ENCODE measurements around the gene AKR1D1. TPM values are rescaled to one million over a fixed set of nuclear protein-coding genes. Genes with fewer than 3 reads are reported as not detected.
"Not testable (repeated sequence)": the region's sequence is repeated elsewhere in the genome, so short reads cannot be mapped to it uniquely, and the experiment has no call there.

AKR1D1 gene
- total and polyA plus RNA-seq, 3 donors from 2014 or later, result 0.87 to 6.9 (median 1.3) TPM

DNA sequence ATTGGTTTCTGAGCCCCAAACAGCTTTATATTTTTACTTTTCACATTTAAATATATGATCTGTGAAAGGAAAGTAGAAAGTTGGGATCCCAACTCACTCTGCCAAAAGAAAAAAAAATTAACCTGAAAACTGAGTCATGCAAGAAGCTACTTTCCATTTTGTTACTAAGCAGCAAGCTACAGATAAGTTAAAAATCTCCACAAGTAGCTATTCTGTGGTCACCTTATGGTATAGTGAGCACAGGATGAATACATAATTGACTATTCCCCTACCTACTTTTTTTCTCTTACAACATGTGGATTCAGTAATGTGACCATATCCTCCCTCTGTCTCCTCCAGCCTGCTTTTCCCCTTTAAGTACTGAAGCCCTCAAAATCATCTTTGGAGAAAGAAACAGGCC lies 44.1 kb upstream of the AKR1D1 start:
- Histone ChIP-seq H3K9me3 (no peaks in the 10 kb centered on the region), H3K4me3 (no peak overlapping the region), H3K4me1 (no peaks in the 10 kb centered on the region), H3K36me3 (ENCODE audit: low read depth, missing control alignments) (no peaks in the 10 kb centered on the region), H3K27ac (no peak overlapping the region), H3K27me3 (no peaks in the 10 kb centered on the region)
- no peak for DNase-seq
- intact Hi-C loops (cut with DNase I; ENCODE audit: low total_unique reads), result no loop called here
- no peak for TF ChIP-seq POLR2A (IDR thresholded peaks at IDR 0.05)

DNA sequence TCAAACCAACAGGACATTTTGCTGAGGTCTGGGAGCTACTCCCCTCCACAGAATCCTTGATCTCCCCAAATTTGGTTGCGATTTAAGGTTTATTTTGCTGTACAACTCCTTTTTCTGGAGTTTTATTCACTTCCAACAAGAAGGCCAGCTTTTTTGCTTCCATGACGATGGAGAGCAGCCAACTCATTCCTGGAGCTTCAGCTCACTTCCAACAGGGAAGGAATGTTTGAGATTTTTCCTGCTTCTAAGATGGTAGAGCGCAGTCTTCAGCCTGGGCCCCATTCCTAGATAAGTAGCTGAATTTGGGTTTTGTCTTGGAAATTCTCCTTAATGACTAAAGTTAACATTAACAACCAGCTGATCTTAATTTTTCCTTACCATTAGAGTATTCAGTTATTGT lies 43.5 kb upstream of the AKR1D1 start:
- DNase-seq, result no peak
- intact Hi-C loops (cut with DNase I; ENCODE audit: low total_unique reads), result no loop called here
- 74 to 83% methylated on average over 3 of the region's 3 CpGs for WGBS, 2 donors
- Histone ChIP-seq H3K36me3 (ENCODE audit: low read depth, missing control alignments) (no peaks in the 10 kb centered on the region), H3K4me1 (no peaks in the 10 kb centered on the region), H3K27ac (no peak overlapping the region), H3K27me3 (no peaks in the 10 kb centered on the region), H3K9me3 (no peaks in the 10 kb centered on the region), H3K4me3 (no peak overlapping the region)
- TF ChIP-seq POLR2A (IDR thresholded peaks at IDR 0.05), result no peak
- TF ChIP-seq, protein P1, sequence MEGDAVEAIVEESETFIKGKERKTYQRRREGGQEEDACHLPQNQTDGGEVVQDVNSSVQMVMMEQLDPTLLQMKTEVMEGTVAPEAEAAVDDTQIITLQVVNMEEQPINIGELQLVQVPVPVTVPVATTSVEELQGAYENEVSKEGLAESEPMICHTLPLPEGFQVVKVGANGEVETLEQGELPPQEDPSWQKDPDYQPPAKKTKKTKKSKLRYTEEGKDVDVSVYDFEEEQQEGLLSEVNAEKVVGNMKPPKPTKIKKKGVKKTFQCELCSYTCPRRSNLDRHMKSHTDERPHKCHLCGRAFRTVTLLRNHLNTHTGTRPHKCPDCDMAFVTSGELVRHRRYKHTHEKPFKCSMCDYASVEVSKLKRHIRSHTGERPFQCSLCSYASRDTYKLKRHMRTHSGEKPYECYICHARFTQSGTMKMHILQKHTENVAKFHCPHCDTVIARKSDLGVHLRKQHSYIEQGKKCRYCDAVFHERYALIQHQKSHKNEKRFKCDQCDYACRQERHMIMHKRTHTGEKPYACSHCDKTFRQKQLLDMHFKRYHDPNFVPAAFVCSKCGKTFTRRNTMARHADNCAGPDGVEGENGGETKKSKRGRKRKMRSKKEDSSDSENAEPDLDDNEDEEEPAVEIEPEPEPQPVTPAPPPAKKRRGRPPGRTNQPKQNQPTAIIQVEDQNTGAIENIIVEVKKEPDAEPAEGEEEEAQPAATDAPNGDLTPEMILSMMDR (IDR thresholded peaks at IDR 0.05), result no peak

DNA sequence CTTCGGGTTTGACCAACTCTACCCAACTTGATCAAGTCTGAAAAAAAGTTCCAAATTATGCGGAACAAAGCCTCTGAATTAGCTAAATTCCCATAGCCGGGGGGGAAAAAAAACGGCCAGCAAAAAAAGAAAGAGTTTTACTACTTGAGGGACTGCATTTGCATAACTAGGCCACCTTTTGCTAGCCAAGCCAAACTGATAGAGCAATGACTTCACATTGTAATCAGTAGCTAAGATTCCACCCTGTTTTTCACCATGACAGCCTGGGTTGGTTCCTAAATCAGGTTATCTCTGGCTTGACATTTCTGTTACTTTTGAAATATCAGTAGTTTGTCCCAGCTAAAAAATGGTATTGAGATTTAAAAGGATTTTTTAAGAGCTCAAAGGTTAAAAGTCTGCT lies 43.0 kb upstream of the AKR1D1 start:
- 85 to 86% methylated on average over 4 of the region's 4 CpGs for WGBS, 2 donors
- intact Hi-C loops (cut with DNase I; ENCODE audit: low total_unique reads), result no loop called here

DNA sequence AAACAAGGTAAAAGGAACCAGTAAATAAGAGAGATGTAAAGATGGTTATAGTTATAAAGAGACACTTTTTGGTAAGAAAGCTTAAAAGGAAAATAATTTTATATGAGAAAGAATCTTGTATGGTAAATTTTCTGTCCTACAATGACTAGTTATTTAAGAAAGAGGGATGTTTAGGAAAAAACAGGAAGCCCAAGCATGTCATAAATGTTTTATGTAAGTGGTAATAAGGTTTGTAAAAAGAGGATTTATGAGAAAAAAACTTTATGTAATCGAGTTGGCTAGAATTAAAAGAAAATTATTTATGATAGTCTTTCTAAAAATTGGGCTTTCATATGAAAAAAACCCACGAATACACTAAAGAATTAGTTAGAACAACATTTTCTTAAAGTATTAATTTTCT lies 40.1 kb upstream of the AKR1D1 start:
- intact Hi-C loops (cut with DNase I; ENCODE audit: low total_unique reads), result no loop called here
- 64 to 69% methylated on average over 2 of the region's 2 CpGs for WGBS, 2 donors
- Histone ChIP-seq H3K27ac (no peak overlapping the region), H3K9me3 (no peaks in the 10 kb centered on the region), H3K4me3 (no peak overlapping the region), H3K36me3 (ENCODE audit: low read depth, missing control alignments) (no peaks in the 10 kb centered on the region), H3K4me1 (no peaks in the 10 kb centered on the region), H3K27me3 (no peaks in the 10 kb centered on the region)
- DNase-seq, result no peak
- TF ChIP-seq POLR2A (IDR thresholded peaks at IDR 0.05), result no peak
- TF ChIP-seq, protein P1 (IDR thresholded peaks at IDR 0.05), result no peak

More for the DNA sequence above, 43.0 kb upstream of the AKR1D1 start:
- Histone ChIP-seq H3K36me3 (ENCODE audit: low read depth, missing control alignments) (no peaks in the 10 kb centered on the region), H3K27ac (no peak overlapping the region), H3K4me3 (no peak overlapping the region), H3K9me3 (no peaks in the 10 kb centered on the region), H3K27me3 (no peaks in the 10 kb centered on the region), H3K4me1 (no peaks in the 10 kb centered on the region)
- TF ChIP-seq POLR2A (IDR thresholded peaks at IDR 0.05), result no peak
- TF ChIP-seq, protein P1 (IDR thresholded peaks at IDR 0.05), result no peak
- no peak for DNase-seq

DNA sequence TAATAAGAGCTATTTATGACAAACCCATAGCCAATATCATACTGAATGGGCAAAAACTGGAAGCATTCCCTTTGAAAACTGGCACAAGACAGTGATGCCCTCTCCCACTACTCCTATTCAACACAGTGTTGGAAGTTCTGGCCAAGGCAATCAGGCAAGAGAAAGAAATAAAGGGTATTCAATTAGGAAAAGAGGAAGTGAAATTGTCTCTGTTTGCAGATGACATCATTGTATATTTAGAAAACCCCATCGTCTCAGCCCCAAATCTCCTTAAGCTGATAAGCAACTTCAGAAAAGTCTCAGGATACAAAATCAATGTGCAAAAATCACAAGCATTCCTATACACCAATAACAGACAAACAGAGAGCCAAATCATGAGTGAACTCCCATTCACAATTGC lies 36.2 kb upstream of the AKR1D1 start:
- DNase-seq; H3K36me3 ChIP-seq (ENCODE audit: low read depth, missing control alignments); intact Hi-C loops (cut with DNase I; ENCODE audit: low total_unique reads); H3K9me3 ChIP-seq; H3K4me1 ChIP-seq; H3K27ac ChIP-seq; H3K27me3 ChIP-seq; H3K4me3 ChIP-seq: not testable (repeated sequence)
- 74 to 86% methylated on average over 1 of the region's 1 CpG for WGBS, 2 donors

DNA sequence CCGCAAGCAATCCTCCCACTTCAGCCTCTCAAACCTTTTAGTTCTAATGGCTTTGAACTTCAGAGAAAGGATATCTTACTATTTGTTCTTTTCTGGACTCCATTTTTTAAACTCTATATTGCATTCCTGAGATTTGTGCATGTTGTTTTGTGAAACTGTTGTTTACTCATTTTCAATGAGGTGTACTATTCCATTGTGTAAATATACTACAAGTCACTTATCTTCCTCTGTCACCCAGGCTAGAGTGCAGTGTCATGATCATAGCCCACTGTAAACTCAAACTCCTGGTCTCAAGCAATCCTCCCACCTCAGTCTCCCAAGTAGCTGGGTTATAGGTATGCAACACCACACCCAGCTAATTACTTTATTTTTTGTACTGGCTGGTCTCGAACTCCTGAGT lies 31.4 kb upstream of the AKR1D1 start:
- H3K27ac ChIP-seq, result no peak overlapping the region
- no peaks in the 10 kb centered on the region for H3K36me3 ChIP-seq (ENCODE audit: low read depth, missing control alignments)
- no peaks in the 10 kb centered on the region for H3K9me3 ChIP-seq
- intact Hi-C loops (cut with DNase I; ENCODE audit: low total_unique reads), result no loop called here
- DNase-seq, result no peak
- no peaks in the 10 kb centered on the region for H3K27me3 ChIP-seq
- TF ChIP-seq, protein P1 (IDR thresholded peaks at IDR 0.05), result no peak
- no peak for TF ChIP-seq POLR2A (IDR thresholded peaks at IDR 0.05)
- H3K4me1 ChIP-seq, result no peaks in the 10 kb centered on the region
- WGBS, 2 donors, result 76 to 89% methylated on average over 2 of the region's 2 CpGs
- no peak overlapping the region for H3K4me3 ChIP-seq
